Stimulated activated naive CD4-positive, alpha-beta T cell (primary cell): ENCODE measurements around the gene HMGA1.

Source experiments
- DNase-seq, 6 experiments: peaks; one replicate each; lab custom pipeline; 2025; lab: John Stamatoyannopoulos, UW

Gene HMGA1

GRCh38 chr6:34292954-34293353, 56.3 kb downstream of the HMGA1 start:
- no peak for DNase-seq

- no peak for DNase-seq
Measured at GRCh38 chr6:34295721-34296120, 59.0 kb downstream of the HMGA1 start.
